22Rv1 (cell line): ENCODE data around the gene NUP107.

Experiments used
- H3K27ac ChIP-seq: fragments of 450-650 bp; 2 replicates; pipeline ENCODE4 v1.5.1; 2017
- ZFX ChIP-seq: fragments of 450-650 bp; IDR thresholded peaks from 2 replicates; pipeline ENCODE4 v1.6.1; 2017; ENCODE audit warnings: antibody characterized with exemption, borderline replicate concordance
- TF ChIP-seq, protein P1 (sequence below): fragments of 450-650 bp; IDR thresholded peaks from 2 replicates; pipeline ENCODE4 v1.5.1; 2017; ENCODE audit warnings: mild to moderate bottlenecking

Gene NUP107

DNA sequence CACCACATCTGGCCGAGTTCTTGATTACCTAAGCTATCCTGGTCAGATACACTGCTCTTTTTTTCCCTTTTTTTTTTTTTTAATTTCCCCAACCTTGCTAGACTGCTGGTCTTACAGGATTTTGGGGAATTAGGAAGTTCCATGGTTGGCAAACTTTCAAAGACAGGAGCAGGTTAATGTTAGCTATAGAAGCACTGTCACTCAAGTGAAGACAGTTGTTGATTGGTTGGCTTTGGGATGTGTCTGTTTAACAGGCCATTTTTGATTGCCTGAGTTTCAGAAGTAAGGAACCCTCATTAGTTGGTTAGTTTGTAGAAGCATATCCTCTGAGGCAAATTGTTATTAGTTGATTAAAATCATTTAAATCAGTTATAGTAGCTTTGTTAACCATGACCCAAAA is 39.3 kb upstream of the NUP107 start:
- no peak for TF ChIP-seq ZFX
- TF ChIP-seq, protein P1, sequence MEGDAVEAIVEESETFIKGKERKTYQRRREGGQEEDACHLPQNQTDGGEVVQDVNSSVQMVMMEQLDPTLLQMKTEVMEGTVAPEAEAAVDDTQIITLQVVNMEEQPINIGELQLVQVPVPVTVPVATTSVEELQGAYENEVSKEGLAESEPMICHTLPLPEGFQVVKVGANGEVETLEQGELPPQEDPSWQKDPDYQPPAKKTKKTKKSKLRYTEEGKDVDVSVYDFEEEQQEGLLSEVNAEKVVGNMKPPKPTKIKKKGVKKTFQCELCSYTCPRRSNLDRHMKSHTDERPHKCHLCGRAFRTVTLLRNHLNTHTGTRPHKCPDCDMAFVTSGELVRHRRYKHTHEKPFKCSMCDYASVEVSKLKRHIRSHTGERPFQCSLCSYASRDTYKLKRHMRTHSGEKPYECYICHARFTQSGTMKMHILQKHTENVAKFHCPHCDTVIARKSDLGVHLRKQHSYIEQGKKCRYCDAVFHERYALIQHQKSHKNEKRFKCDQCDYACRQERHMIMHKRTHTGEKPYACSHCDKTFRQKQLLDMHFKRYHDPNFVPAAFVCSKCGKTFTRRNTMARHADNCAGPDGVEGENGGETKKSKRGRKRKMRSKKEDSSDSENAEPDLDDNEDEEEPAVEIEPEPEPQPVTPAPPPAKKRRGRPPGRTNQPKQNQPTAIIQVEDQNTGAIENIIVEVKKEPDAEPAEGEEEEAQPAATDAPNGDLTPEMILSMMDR: no peak
- no peak overlapping the region for H3K27ac ChIP-seq

DNA sequence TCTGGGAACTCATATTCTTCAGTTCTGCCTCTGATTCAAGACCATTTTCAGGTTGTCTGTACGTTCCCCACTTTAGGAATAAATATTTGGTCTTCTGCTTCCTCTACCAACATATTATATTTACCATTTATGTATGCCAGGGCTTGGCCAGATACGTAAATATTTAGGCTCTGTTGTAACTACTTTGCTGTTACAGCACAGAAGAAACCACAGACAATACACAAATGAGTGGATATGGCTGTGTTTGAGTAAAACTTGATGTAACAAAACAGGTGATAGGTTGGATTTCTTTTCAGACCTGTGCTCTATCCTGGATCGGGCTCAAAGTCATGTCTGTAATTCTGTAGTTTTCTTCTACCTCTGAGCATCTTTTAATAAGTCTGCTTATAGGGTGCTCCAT is 38.6 kb upstream of the NUP107 start:
- H3K27ac ChIP-seq: no peak overlapping the region
- no peak for TF ChIP-seq ZFX
- TF ChIP-seq, protein P1: no peak

DNA sequence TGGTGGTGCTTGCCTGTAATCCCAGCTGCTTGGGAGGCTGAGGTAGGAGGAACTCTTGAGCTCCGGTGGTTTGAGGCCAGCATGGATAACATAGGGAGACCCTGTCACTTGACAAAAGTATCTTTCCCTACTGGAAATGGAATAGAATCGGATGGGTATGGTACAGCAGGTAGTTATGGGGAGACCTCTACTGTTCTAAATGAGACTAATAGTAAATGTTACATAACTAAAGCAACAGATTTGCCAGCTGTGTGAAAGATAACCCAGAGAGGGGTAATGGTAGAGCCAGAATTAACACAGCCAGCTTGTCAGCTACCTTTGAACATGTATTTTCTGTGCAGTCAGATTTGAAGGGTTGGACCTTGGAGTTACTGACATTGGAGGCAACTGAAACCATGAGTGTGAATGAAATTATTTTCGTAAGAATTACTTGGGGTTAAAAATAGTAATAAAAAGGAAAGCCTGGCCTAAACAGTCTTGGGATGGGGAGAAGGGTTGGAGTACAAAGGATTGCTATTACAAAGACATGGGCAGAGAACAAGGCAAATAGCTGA is 21.7 kb upstream of the NUP107 start:
- H3K27ac ChIP-seq: no peak overlapping the region
- no peak for TF ChIP-seq ZFX
- TF ChIP-seq, protein P1: no peak

DNA sequence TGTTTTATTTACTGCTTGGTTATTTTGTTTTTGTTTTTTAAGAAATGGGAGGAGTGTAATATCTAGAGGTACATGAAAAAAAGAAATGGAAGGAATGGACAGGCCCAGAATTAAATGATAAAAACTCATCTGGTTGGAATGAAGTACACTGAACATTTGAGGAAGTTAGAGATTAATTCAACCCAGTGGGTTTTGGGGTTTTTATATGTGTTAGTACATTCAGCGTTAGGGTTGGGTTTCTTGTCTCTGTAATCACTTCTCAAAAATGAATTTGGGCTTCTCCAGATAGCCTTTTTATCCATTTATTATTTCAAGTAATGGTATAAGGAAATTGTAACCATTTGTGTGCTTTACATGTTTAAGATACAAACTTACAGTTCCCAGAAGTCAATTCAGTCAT is 19.5 kb upstream of the NUP107 start:
- TF ChIP-seq ZFX: no peak
- TF ChIP-seq, protein P1: no peak
- no peak overlapping the region for H3K27ac ChIP-seq

DNA sequence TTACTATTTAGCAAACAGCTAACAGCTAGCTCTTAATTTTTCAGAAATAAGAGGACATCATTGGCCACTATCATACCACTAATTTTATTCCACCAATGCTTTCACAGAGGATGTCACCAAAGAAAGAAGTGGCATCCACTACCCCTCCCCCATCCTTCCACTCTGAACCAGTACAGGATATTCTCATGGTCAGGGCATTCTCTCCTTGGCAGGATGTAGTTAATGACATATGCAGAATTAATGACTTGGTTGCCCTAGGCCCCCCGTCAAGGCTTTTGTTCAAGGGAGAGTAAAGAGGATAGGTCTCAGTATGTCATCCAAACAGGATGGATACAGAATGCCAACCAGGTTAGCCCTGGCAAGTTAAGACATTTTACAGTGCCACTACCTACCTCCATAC is 18.9 kb upstream of the NUP107 start:
- H3K27ac ChIP-seq: no peak overlapping the region
- TF ChIP-seq ZFX: no peak
- TF ChIP-seq, protein P1: no peak

DNA sequence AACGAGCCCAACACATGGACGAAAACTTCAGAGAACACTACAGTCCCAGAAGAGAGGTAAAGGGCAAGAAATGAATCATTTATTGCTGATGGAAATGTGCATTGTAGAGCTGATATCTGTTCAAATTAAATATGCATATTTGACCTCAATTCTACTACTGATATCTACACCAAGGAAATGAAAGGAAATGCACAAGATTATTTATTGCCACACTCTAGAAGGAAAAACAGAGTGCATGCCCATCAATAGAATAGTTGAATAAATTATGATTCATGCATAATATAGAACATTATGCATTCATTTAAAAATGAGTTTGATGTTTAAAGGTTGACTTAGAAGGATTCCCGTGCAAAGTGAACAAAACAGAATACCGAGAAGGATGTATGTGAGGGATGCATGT is 15.6 kb upstream of the NUP107 start:
- TF ChIP-seq, protein P1: no peak
- no peak for TF ChIP-seq ZFX
- no peak overlapping the region for H3K27ac ChIP-seq

DNA sequence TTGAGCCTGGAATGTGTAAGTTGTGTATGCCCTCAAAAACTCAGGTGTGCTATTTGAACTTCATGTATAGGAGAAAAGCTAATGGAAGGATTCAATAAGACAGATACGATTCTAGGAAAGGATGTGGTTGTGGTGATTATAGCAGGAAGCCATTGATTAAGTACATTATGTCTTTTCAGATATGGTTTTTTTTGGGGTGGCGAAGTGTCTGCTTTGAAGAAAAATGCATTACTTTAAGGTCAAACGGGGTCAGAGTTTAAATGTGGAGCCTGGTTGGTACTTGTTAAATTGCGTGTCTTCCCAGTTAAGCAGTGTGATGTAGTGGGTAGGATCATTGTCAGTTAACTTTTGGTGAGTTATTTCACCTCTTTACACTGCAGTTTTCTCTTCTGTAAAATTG is 13.0 kb upstream of the NUP107 start:
- TF ChIP-seq, protein P1: no peak
- TF ChIP-seq ZFX: no peak
- H3K27ac ChIP-seq: no peak overlapping the region
